ACHN (cell line): ENCODE measurements around the gene ENOX2.

Experiments used
- DNase-seq: peaks from one replicate; pipeline ENCODE4 v3.0.0-alpha.2; 2015
- in situ Hi-C: cut with HindIII; loops from 2 replicates; pipeline ENCODE4 v1.10.0; 2017; ENCODE audit warnings: low sequenced_read_pairs, low pct_ligation_motif_present, low pct_unique_long_range_greater_than_20kb

The ENOX2 gene

DNA sequence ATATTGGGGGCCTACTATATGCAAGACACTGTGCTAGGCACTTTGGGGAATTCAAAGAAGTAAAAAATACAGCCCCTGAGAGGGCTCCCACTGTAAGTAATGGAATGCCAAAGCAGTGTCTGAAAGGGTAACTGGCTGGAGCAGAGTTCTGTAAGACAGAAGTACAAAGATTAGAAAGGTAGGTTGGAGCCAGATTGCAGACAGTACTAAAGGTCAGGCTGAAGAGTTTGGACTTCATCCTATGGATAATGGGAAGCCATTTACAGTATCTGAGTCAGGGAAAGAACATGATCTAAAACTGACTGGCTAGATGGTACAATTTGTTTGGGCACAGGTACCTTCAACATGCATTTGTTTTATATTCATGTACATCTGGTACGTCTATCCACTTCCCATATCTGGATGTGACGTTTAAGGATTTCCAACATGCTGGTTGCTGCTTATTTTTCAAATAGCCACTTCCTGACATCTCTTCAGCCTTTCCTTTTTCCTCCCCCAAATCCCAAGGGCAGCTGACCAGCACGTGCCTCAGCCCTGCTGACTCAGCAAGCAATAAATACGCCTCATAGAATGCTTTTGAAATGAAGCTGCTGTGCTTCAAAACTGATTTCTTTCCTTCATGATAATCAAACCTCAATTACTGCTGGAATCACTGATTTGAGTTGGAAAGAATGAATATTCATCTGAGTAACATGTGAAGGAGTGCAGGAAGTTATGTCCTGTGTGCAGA lies 9.5 kb downstream of the ENOX2 start:
- in situ Hi-C loops: no loop called here
- DNase-seq: no peak

DNA sequence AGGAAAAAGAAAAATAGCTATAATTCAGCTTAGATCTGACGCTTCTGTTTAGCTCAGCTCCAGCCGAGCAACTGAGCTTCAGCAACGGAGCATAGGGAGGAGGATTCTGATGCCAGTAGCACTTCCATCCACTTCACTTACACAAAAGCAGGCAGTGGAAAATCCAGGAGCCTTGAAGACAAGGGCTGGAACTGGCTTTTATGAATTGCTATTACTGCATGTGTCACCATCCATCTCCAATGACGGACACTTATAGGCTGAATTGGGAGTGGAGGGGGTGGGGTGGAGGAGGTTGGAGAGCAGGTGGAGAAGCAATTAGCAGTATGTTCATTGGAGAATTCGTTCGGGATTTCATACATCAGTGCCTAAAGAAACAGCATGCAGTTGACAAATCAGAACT lies 15.6 kb downstream of the ENOX2 start:
- DNase-seq: no peak
- in situ Hi-C loops: no loop called here

DNA sequence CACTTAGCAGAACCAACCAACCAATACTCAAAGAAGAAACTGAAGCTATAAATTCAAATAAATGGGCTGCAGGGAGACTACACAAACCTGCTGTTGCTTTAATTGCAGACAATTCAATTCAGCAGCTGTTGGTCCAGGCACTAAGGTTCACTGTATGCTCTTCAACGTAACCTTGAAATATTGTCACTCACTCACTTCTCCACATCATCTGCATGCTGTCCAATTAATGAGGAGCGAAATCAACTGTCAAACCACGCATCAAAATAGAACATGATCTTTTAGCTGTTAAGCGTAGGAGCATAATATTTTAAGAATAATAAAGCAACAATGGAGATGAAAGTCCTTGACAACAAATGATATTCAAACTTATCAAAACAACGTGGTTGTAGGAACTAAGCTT lies 17.0 kb downstream of the ENOX2 start:
- in situ Hi-C loops: no loop called here

DNA sequence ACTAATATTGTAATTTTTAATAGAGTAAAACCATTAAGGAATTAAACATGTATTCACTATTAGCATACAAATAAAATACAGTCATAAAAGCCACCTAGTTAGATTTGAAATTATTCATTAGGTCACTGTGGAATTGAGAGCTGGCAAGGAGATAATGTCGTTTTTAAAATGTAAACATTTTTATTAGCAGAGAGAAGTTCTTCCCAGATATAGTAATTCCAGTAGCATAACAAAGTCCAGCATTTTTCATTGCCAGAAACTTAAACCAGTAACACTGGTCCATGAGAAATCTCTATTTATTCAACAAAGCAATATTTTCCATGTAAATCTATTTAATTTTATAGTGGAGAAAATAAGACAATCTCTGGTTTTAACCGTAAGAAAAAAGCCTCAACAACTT lies 17.5 kb downstream of the ENOX2 start:
- in situ Hi-C loops: no loop called here
- DNase-seq: no peak

More for the DNA sequence above, 17.0 kb downstream of the ENOX2 start:
- no peak for DNase-seq

GRCh38 chrX:130884627-130885026 lies 18.4 kb downstream of the ENOX2 start:
- in situ Hi-C loops: no loop called here
- no peak for DNase-seq

GRCh38 chrX:130879869-130880268 lies 23.1 kb downstream of the ENOX2 start:
- DNase-seq: no peak
- in situ Hi-C loops: no loop called here

- in situ Hi-C loops: no loop called here
- DNase-seq: peak; percentile 81
These were observed 24.4 kb downstream of the ENOX2 start for GRCh38 chrX:130878350-130879341.

GRCh38 chrX:130877892-130878341 lies 25.1 kb downstream of the ENOX2 start:
- in situ Hi-C loops: no loop called here
- no peak for DNase-seq

- DNase-seq: no peak
- in situ Hi-C loops: no loop called here
These were observed 26.8 kb downstream of the ENOX2 start for GRCh38 chrX:130876226-130876625.

DNA sequence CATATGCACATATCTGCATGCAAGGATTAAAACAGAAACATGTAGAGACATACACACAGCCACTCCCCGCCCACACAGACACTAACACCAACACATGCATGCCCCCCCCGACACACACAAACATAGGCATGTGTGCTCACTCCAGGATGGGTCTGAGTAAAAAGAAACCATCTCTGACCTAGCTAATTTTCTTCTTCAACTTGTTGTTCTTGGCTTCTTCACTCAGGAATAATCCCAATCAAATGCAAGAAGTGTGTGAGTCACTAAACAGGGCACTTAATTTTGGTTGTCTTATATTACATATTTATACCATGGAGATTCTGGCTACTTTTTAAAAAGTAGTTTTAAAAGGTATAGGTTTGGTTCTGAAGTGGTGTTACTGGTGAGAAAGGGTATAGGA lies 28.3 kb downstream of the ENOX2 start:
- in situ Hi-C loops: no loop called here
- DNase-seq: no peak

- DNase-seq: no peak
- in situ Hi-C loops: no loop called here
These were observed 33.8 kb downstream of the ENOX2 start for GRCh38 chrX:130869239-130869638.

DNA sequence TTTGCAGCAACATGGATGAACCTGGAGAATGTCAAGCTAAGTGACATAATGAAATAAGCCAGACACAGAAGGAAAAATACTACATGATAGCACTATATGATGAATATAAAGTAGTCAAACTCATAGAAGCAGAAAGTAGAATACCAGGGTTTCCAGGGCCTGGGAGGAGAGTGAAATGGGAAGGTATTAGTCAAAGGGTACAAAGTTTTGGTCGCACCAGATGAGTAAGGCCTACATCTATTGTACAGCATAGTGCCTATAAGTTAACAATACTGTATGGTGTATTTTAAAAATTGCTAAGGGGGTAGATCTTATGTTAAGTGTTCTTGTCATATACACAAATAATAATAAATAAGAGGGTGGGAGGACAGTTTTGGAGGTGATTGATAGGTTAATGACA lies 41.5 kb downstream of the ENOX2 start:
- no peak for DNase-seq
- in situ Hi-C loops: no loop called here

GRCh38 chrX:130857207-130857606 lies 45.8 kb downstream of the ENOX2 start:
- in situ Hi-C loops: no loop called here

GRCh38 chrX:130851569-130851968 lies 51.4 kb downstream of the ENOX2 start:
- in situ Hi-C loops: no loop called here
- DNase-seq: no peak

More at GRCh38 chrX:130857207-130857606, 45.8 kb downstream of the ENOX2 start:
- DNase-seq: no peak

- DNase-seq: no peak
- in situ Hi-C loops: no loop called here
These were observed 54.2 kb downstream of the ENOX2 start for GRCh38 chrX:130848763-130849162.

GRCh38 chrX:130846746-130847145 lies 56.3 kb downstream of the ENOX2 start:
- DNase-seq: no peak
- in situ Hi-C loops: no loop called here

GRCh38 chrX:130841776-130842175 lies 61.2 kb downstream of the ENOX2 start:
- DNase-seq: no peak
- in situ Hi-C loops: no loop called here

GRCh38 chrX:130840345-130840744 lies 62.7 kb downstream of the ENOX2 start:
- DNase-seq: no peak
- in situ Hi-C loops: no loop called here

- in situ Hi-C loops: no loop called here
- no peak for DNase-seq
These were observed 66.6 kb downstream of the ENOX2 start for GRCh38 chrX:130836447-130836846.
